Osteoblast (primary cell): ENCODE measurements around the gene COL8A1. TPM values are rescaled to one million over a fixed set of nuclear protein-coding genes. Genes with fewer than 3 reads are reported as not detected.

ENCODE experiments used
- DNase-seq: peaks from one replicate; pipeline ENCODE4 v3.0.0; 2011; ENCODE audit warnings: low spot score, mixed read lengths; ENCODE audit not compliant: insufficient read length; ENCODE audit errors: missing footprints
- H2AFZ ChIP-seq: 2 replicates; pipeline ENCODE4 v1.6.0; 2011; ENCODE audit warnings: mild to moderate bottlenecking, low read length
- H3K27ac ChIP-seq: 2 replicates; pipeline ENCODE4 v1.5.1; 2011; ENCODE audit warnings: mild to moderate bottlenecking, low read depth, low read length, moderate library complexity
- H3K27me3 ChIP-seq: 2 replicates; pipeline ENCODE4 v1.6.0; 2012; ENCODE audit warnings: mild to moderate bottlenecking, control low read depth, inconsistent platforms, low read length, moderate library complexity; ENCODE audit not compliant: insufficient read depth
- H3K36me3 ChIP-seq: 2 replicates; pipeline ENCODE4 v1.5.1; 2011; ENCODE audit warnings: mild to moderate bottlenecking, low read length, control low read depth, moderate library complexity; ENCODE audit not compliant: insufficient read depth
- H3K4me1 ChIP-seq: 2 replicates; pipeline ENCODE4 v1.5.1; 2011; ENCODE audit warnings: mild to moderate bottlenecking, low read length, control low read depth, moderate library complexity; ENCODE audit not compliant: insufficient read depth
- H3K4me2 ChIP-seq: 2 replicates; pipeline ENCODE4 v1.6.0; 2011; ENCODE audit warnings: mild to moderate bottlenecking, low read length; ENCODE audit not compliant: insufficient read depth
- H3K4me3 ChIP-seq: fragments of 200-600 bp; sonication (generic); 3 replicates; pipeline ENCODE4 v1.5.1; 2012; ENCODE audit warnings: mild to moderate bottlenecking, low read length, inconsistent platforms; ENCODE audit not compliant: insufficient read depth
- H3K79me2 ChIP-seq: 2 replicates; pipeline ENCODE4 v1.6.0; 2012; ENCODE audit warnings: mild to moderate bottlenecking, low read length, control low read depth, inconsistent platforms; ENCODE audit not compliant: insufficient read depth
- H3K9me3 ChIP-seq: 2 replicates; pipeline ENCODE4 v1.5.1; 2011; ENCODE audit warnings: low read depth, low read length, control low read depth
- H4K20me1 ChIP-seq: 2 replicates; pipeline ENCODE4 v1.6.0; 2012; ENCODE audit warnings: mild to moderate bottlenecking, low read length, control low read depth; ENCODE audit not compliant: insufficient read depth
- CTCF ChIP-seq: IDR thresholded peaks from 2 replicates; pipeline ENCODE4 v1.5.1; 2011; ENCODE audit warnings: mild to moderate bottlenecking, low read depth, low read length, moderate library complexity; ENCODE audit errors: extremely low read depth
- total RNA-seq: library from RNA; depleted of rRNA; stranded (reverse); fragments of >200 nt; gene quantifications from 2 replicates; pipeline ENCODE4 v1.2.3, GENCODE V29; 2012

The COL8A1 gene
- total RNA-seq, 1 donor: 311 TPM

GRCh38 chr3:99712291-99712954, 74.0 kb downstream of the COL8A1 start:
- Histone ChIP-seq H3K4me3 (no peak overlapping the region), H3K79me2 (no peaks in the 10 kb centered on the region), H3K4me1 (peaks cover 71% of the 10 kb centered on the region), H3K9me3 (no peaks in the 10 kb centered on the region), H2AFZ (no peak overlapping the region), H3K27me3 (no peaks in the 10 kb centered on the region), H4K20me1 (peaks cover 9% of the 10 kb centered on the region), H3K27ac (peak overlapping the region; percentile 81), H3K36me3 (peaks cover 46% of the 10 kb centered on the region), H3K4me2 (no peak overlapping the region)
- DNase-seq: no peak
- TF ChIP-seq CTCF: no peak

DNA sequence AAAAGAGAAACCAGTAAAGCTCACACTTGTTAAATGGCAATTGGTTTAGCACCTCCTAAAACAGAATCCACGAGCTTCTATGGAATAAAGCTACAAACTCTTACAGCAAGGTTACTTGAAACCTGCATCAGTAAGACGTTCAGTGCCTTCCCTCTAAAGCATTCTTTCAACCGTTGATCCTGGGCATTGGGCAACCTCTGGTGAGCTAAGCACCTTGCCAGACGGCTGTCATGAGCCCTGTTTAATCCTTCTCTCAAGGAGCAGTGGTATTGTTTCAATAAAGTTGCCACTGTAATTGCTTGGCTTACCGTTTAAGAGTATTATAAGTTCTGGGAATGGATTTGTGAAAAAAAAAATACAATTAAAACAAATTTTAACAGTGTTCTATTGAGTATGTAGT, 75.0 kb downstream of the COL8A1 start:
- Histone ChIP-seq H3K27me3 (no peaks in the 10 kb centered on the region), H3K36me3 (peaks cover 36% of the 10 kb centered on the region), H3K4me3 (no peak overlapping the region), H4K20me1 (peaks cover 9% of the 10 kb centered on the region), H2AFZ (no peak overlapping the region), H3K4me2 (no peak overlapping the region), H3K27ac (peak overlapping the region; percentile 81), H3K79me2 (no peaks in the 10 kb centered on the region), H3K4me1 (peaks cover 62% of the 10 kb centered on the region), H3K9me3 (no peaks in the 10 kb centered on the region)
- TF ChIP-seq CTCF: no peak
- no peak for DNase-seq

GRCh38 chr3:99714146-99714545, 75.8 kb downstream of the COL8A1 start:
- H2AFZ ChIP-seq: no peak overlapping the region
- H3K27ac ChIP-seq: peak overlapping the region; percentile 81
- peaks cover 55% of the 10 kb centered on the region for H3K4me1 ChIP-seq
- no peak overlapping the region for H3K4me2 ChIP-seq
- DNase-seq: peak; percentile 80
- no peaks in the 10 kb centered on the region for H3K79me2 ChIP-seq
- H3K36me3 ChIP-seq: peaks cover 30% of the 10 kb centered on the region
- H4K20me1 ChIP-seq: peaks cover 9% of the 10 kb centered on the region
- no peak overlapping the region for H3K4me3 ChIP-seq
- H3K27me3 ChIP-seq: no peaks in the 10 kb centered on the region
- no peak for TF ChIP-seq CTCF
- H3K9me3 ChIP-seq: no peaks in the 10 kb centered on the region

- no peaks in the 10 kb centered on the region for H3K79me2 ChIP-seq
- H3K9me3 ChIP-seq: no peaks in the 10 kb centered on the region
- DNase-seq: no peak
- no peaks in the 10 kb centered on the region for H3K27me3 ChIP-seq
- no peak overlapping the region for H3K4me2 ChIP-seq
- no peak overlapping the region for H2AFZ ChIP-seq
- no peak for TF ChIP-seq CTCF
- H3K4me1 ChIP-seq: peaks cover 52% of the 10 kb centered on the region
- peak overlapping the region; percentile 81 for H3K27ac ChIP-seq
- peaks cover 29% of the 10 kb centered on the region for H3K36me3 ChIP-seq
- H3K4me3 ChIP-seq: no peak overlapping the region
- H4K20me1 ChIP-seq: peaks cover 9% of the 10 kb centered on the region
Observed at GRCh38 chr3:99714575-99714974, 76.2 kb downstream of the COL8A1 start.
